Measurements from ENCODE around the gene DMWD. TPM values are rescaled to one million over a fixed set of nuclear protein-coding genes. Genes with fewer than 3 reads are reported as not detected.

Gene DMWD
- total and polyA plus RNA-seq, 2 of the 13 experiments (the other 11 are each of a cell fraction or from before 2014, with no cell fraction given): 10.3 to 14.9 TPM

DNA sequence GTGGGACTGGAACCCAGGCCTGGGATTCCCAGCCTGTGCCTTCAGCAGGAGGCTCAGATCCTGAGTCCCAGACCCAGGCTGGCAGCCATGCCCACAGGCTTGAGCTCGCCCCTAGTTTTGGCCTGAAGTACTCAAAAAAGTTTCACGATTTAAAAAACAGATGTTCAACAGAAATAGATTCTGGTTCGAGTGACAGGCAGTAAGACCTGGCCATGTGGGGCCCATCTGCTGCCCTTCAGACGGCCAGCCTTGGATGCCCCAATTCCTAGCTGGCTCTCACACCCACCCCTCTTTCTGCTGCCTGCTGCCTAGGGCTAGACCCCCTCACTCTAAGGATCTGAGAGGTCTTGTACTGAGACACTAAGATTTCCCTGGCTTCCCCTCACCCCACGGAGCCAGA is 7.5 kb downstream of the DMWD start:
- no peak overlapping the region for H3K4me2 ChIP-seq (ENCODE audit: low read depth, low read length)
- FAIRE-seq: no peak
- H3K4me1 ChIP-seq (ENCODE audit: insufficient read depth, low read length): peaks cover 23% of the 10 kb centered on the region
- peaks cover 7 to 26% of the 10 kb centered on the region in 2 experiments for H3K36me3 ChIP-seq (replicated peaks in 1 of 2; ENCODE audit: control insufficient read depth in 1 of 2, insufficient read depth in 2 of 2, low read length in 2 of 2)
- no peak for ATAC-seq
- DNase-seq (ENCODE audit: low spot score): no peak
- POLR2A ChIA-PET: no interaction called here
- intact Hi-C loops (cut with micrococcal nuclease; ENCODE audit: unreplicated experiment): no loop called here
- no peak for TF ChIP-seq CHD2 (IDR thresholded peaks at IDR 0.05; ENCODE audit: low read depth, low read length)
- TF ChIP-seq MEF2D (CRISPR knock-in tag; IDR thresholded peaks at IDR 0.05): no peak
- TF ChIP-seq ZSCAN22 (CRISPR knock-in tag; IDR thresholded peaks at IDR 0.05): no peak
- TF ChIP-seq ZNF768 (CRISPR knock-in tag; IDR thresholded peaks at IDR 0.05): no peak
- TF ChIP-seq HNRNPLL (IDR thresholded peaks at IDR 0.05; ENCODE audit: low read depth, low read length, poor library complexity, severe bottlenecking): no peak
- TF ChIP-seq, protein P1, sequence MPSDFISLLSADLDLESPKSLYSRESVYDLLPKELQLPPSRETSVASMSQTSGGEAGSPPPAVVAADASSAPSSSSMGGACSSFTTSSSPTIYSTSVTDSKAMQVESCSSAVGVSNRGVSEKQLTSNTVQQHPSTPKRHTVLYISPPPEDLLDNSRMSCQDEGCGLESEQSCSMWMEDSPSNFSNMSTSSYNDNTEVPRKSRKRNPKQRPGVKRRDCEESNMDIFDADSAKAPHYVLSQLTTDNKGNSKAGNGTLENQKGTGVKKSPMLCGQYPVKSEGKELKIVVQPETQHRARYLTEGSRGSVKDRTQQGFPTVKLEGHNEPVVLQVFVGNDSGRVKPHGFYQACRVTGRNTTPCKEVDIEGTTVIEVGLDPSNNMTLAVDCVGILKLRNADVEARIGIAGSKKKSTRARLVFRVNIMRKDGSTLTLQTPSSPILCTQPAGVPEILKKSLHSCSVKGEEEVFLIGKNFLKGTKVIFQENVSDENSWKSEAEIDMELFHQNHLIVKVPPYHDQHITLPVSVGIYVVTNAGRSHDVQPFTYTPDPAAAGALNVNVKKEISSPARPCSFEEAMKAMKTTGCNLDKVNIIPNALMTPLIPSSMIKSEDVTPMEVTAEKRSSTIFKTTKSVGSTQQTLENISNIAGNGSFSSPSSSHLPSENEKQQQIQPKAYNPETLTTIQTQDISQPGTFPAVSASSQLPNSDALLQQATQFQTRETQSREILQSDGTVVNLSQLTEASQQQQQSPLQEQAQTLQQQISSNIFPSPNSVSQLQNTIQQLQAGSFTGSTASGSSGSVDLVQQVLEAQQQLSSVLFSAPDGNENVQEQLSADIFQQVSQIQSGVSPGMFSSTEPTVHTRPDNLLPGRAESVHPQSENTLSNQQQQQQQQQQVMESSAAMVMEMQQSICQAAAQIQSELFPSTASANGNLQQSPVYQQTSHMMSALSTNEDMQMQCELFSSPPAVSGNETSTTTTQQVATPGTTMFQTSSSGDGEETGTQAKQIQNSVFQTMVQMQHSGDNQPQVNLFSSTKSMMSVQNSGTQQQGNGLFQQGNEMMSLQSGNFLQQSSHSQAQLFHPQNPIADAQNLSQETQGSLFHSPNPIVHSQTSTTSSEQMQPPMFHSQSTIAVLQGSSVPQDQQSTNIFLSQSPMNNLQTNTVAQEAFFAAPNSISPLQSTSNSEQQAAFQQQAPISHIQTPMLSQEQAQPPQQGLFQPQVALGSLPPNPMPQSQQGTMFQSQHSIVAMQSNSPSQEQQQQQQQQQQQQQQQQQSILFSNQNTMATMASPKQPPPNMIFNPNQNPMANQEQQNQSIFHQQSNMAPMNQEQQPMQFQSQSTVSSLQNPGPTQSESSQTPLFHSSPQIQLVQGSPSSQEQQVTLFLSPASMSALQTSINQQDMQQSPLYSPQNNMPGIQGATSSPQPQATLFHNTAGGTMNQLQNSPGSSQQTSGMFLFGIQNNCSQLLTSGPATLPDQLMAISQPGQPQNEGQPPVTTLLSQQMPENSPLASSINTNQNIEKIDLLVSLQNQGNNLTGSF (CRISPR knock-in tag; IDR thresholded peaks at IDR 0.05): no peak
- TF ChIP-seq ZNF138 (CRISPR knock-in tag; IDR thresholded peaks at IDR 0.05; ENCODE audit: low read depth): no peak
- no peak for TF ChIP-seq ISL2 (CRISPR knock-in tag; IDR thresholded peaks at IDR 0.05)
- TF ChIP-seq ZNF775 (CRISPR knock-in tag; IDR thresholded peaks at IDR 0.05; ENCODE audit: borderline replicate concordance): no peak
- no peak for TF ChIP-seq ZEB1 (IDR thresholded peaks at IDR 0.05; ENCODE audit: insufficient replicate concordance, low read depth)
- TF ChIP-seq ZNF430 (CRISPR knock-in tag; IDR thresholded peaks at IDR 0.05): no peak
- TF ChIP-seq, protein P2, sequence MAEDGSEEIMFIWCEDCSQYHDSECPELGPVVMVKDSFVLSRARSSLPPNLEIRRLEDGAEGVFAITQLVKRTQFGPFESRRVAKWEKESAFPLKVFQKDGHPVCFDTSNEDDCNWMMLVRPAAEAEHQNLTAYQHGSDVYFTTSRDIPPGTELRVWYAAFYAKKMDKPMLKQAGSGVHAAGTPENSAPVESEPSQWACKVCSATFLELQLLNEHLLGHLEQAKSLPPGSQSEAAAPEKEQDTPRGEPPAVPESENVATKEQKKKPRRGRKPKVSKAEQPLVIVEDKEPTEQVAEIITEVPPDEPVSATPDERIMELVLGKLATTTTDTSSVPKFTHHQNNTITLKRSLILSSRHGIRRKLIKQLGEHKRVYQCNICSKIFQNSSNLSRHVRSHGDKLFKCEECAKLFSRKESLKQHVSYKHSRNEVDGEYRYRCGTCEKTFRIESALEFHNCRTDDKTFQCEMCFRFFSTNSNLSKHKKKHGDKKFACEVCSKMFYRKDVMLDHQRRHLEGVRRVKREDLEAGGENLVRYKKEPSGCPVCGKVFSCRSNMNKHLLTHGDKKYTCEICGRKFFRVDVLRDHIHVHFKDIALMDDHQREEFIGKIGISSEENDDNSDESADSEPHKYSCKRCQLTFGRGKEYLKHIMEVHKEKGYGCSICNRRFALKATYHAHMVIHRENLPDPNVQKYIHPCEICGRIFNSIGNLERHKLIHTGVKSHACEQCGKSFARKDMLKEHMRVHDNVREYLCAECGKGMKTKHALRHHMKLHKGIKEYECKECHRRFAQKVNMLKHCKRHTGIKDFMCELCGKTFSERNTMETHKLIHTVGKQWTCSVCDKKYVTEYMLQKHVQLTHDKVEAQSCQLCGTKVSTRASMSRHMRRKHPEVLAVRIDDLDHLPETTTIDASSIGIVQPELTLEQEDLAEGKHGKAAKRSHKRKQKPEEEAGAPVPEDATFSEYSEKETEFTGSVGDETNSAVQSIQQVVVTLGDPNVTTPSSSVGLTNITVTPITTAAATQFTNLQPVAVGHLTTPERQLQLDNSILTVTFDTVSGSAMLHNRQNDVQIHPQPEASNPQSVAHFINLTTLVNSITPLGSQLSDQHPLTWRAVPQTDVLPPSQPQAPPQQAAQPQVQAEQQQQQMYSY (CRISPR knock-in tag; IDR thresholded peaks at IDR 0.05): no peak
- TF ChIP-seq ZNF644 (CRISPR knock-in tag; IDR thresholded peaks at IDR 0.05; ENCODE audit: low read depth): no peak
- TF ChIP-seq ZNF451 (CRISPR knock-in tag; IDR thresholded peaks at IDR 0.05): no peak
- TF ChIP-seq ZNF850 (CRISPR knock-in tag; conservative IDR thresholded peaks at IDR 0.05): no peak
- no peak overlapping the region for H3K9ac ChIP-seq (ENCODE audit: insufficient read depth, low read depth, low read length)
- in situ Hi-C loops (cut with HindIII; ENCODE audit: extremely low pct_ligation_motif_present, low pct_unique_long_range_greater_than_20kb): no loop called here
- H3K27ac ChIP-seq (ENCODE audit: extremely low read length, insufficient read depth, low read length): no peak overlapping the region
- no peaks in the 10 kb centered on the region; a peak in 1 of 5 replicates for H3K27me3 ChIP-seq (ENCODE audit: control insufficient read depth in 1 of 2, insufficient read depth in 2 of 2, low read length in 2 of 2)
- no peak overlapping the region for H2AFZ ChIP-seq (ENCODE audit: low read length)
- peaks cover 4% of the 10 kb centered on the region; the same call in 1 of the 2 replicates for H4K20me1 ChIP-seq (ENCODE audit: insufficient read depth, low read length)
- BruUV-seq (replicated peaks): no TSS peak
- 89% methylated on average over 5 of the region's 5 CpGs for WGBS (ENCODE audit: low lambda C conversion rate)
- CTCF ChIA-PET (ENCODE audit: low intra/inter-chr PET ratio, low total read pairs): no interaction called here
- H3K4me3 ChIP-seq (replicated peaks in 1 of 3; ENCODE audit: insufficient read depth in 1 of 3, low read depth in 2 of 3, low read length in 3 of 3): no peak overlapping the region
- no peaks in the 10 kb centered on the region for H3K79me2 ChIP-seq (ENCODE audit: insufficient read depth, low read length)
- no peaks in the 10 kb centered on the region for H3K9me3 ChIP-seq (ENCODE audit: low read length)
